Activated T-helper 2 cell treated with anti-CD3 and anti-CD28 coated beads, Interferon-gamma antibody, Interleukin-2, Interleukin-4, amounts not matched to agents 10 μg/mL and 5 μg/mL and 100 μg/mL, durations not matched to agents 14 hours and 24 hours and 36 hours (primary cell): ENCODE results near the gene BBLN. TPM values are rescaled to one million over a fixed set of nuclear protein-coding genes. Genes with fewer than 3 reads are reported as not detected.

Source experiments
- DNase-seq: peaks from one replicate; pipeline ENCODE4 v3.0.0; 2021; ENCODE audit warnings: low spot score
- H3K27ac Mint-ChIP-seq: one replicate; pipeline ENCODE4 v1.8.0; 2021; ENCODE audit warnings: mixed read lengths
- H3K27me3 Mint-ChIP-seq: one replicate; pipeline ENCODE4 v1.8.0; 2021; ENCODE audit warnings: low read depth, mixed read lengths
- H3K36me3 Mint-ChIP-seq: one replicate; pipeline ENCODE4 v1.8.0; 2021; ENCODE audit warnings: low read depth, mixed read lengths
- H3K4me1 Mint-ChIP-seq: one replicate; pipeline ENCODE4 v1.8.0; 2021; ENCODE audit warnings: low read depth, mixed read lengths
- H3K4me3 Mint-ChIP-seq: one replicate; pipeline ENCODE4 v1.8.0; 2021; ENCODE audit warnings: low read depth, mild to moderate bottlenecking, moderate library complexity, mixed read lengths
- H3K9me3 Mint-ChIP-seq: one replicate; pipeline ENCODE4 v1.8.0; 2021; ENCODE audit warnings: mixed read lengths
- intact Hi-C: fragments of 100-400 bp; cut with micrococcal nuclease; formaldehyde crosslinking; loops from one replicate; pipeline ENCODE4 v1.15.1; 2023
- total RNA-seq: library from RNA; stranded (reverse); gene quantifications from 2 replicates; pipeline ENCODE4 v1.2.3, GENCODE V29; 2022

BBLN gene
- total RNA-seq, 1 donor from 2014 or later, result 103 TPM

DNA sequence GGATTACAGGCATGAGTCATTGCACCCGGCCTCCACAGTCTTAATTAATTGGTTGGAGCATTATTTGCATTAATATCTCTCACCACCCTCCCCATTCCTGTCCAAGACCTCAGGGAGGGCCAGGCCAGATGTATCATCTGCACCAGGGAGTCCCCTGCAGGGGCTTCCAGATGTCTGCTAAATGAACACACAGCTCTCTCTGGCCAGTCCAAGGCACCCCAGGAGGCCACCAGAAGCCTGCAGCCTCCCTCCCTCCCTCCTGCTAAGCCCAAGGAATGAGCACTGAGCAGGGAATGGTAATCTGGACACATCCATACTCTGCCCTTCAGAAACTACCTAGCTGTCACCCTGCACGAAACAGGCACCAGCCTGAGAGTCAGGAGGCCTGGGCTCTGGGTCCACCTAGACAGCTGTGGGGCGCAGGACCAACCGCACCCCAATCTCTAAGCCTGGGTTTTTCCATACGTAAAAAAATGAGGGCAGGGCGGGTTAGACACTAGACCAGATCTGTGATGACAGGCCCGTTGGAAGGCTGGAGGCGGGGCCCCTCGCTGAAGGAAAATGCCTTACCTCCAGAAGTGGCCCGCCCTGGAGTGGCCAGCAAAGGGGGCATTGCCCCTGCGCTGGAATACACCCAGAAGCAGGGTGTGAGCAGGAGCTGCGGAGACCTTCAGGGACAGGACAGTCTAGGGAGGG is 23.0 kb downstream of the BBLN start:
- no peak for DNase-seq
- Mint-ChIP-seq H3K27me3 (no peaks in the 10 kb centered on the region), H3K27ac (no peak overlapping the region), H3K36me3 (peaks cover 72% of the 10 kb centered on the region), H3K9me3 (peaks cover 5% of the 10 kb centered on the region), H3K4me3 (no peak overlapping the region), H3K4me1 (peaks cover 18% of the 10 kb centered on the region)
- intact Hi-C loops, result no loop called here

DNA sequence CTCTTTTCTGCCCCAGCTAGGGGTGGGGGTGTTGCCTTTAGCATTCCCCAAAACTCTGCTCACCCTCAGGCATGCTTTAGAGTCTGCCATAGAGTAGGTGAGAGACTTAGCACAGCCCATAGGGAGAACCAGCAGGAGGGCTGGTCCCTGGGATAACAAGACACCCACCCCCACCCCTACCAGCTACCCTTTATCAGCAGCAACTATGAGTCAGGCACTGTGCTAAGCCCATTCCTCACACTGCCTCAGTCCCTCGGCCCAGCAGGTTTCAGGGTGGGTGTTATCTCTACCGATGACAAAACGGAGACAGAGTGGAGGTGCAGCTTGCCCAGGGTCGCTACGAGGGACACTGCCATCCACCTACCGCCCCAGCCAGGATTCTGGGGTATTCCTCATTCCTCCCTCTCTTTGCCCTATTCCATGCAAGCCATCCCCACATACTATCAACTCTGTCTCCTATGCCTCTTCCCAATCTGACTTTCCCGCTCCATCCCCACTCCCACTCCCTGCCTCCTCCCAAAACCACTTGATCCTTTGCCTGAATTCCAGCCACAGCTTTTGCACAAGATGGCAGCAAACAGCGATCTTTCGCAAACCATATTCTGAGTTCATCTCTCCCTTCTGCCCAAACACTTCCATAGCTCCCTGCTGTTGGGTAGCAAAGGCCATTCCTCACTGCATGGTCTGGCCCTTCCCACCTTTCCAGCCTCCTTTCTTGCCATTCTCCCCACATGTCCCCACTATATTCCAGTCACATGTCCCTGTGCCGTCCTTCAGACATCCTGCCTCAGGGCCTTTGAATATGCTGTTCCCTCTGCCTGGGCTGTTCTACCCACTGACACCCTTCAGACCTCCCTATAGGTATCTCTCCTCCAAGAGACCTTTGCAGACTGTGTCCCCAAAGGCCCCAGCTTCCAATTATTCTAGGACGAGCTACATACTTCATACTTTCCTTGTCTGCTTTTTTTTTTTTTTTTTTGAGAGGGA is 26.2 kb downstream of the BBLN start:
- peak overlapping the region; percentile 56 for H3K27ac Mint-ChIP-seq
- no peaks in the 10 kb centered on the region for H3K9me3 Mint-ChIP-seq
- H3K4me1 Mint-ChIP-seq, result peaks cover 37% of the 10 kb centered on the region
- no peaks in the 10 kb centered on the region for H3K27me3 Mint-ChIP-seq
- intact Hi-C loops, result no loop called here
- H3K36me3 Mint-ChIP-seq, result peaks cover 62% of the 10 kb centered on the region
- DNase-seq, result no peak
- H3K4me3 Mint-ChIP-seq, result no peak overlapping the region

DNA sequence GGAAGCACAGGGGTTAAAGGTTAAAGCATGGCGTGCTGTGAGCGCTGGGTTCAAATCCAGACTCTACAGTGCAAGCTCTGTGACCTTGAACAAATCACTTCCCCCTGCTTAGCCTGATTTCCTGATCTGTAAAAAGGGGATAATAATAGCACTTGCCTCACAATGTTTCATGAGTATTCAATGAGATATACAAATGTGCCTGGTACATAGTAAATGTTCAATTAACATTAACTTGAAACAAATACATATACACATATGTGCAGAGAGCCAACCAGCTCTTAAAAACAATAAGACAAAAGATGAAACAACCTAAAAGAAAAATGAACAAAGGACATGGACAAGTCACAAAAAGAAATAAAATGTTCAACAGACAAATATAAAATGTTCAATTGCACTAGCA is 27.3 kb downstream of the BBLN start:
- Mint-ChIP-seq H3K4me1 (peaks cover 40% of the 10 kb centered on the region), H3K36me3 (peaks cover 52% of the 10 kb centered on the region), H3K9me3 (no peaks in the 10 kb centered on the region), H3K4me3 (no peak overlapping the region), H3K27ac (no peak overlapping the region), H3K27me3 (no peaks in the 10 kb centered on the region)
- DNase-seq, result no peak
- intact Hi-C loops, result no loop called here

DNA sequence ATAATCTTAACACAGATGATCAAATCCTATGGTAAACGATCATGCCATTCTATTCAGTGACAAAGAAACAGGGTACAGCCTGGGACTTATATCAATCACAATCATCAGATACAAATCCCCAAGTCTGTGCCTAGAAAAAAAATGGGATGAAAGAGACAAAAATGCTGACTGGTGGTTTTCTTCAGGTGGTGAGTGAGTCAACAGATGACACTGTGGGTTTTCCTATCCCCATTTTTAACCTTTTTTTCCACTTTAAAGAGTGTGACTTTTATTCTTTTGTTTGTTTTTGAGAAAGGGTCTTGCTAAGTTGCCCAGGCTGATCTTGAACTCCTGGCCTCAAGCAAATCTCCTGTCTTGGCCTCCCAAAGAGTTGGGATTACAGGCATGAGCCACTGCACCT is 28.1 kb downstream of the BBLN start:
- Mint-ChIP-seq H3K27ac (no peak overlapping the region), H3K36me3 (peaks cover 46% of the 10 kb centered on the region), H3K27me3 (no peaks in the 10 kb centered on the region), H3K4me3 (no peak overlapping the region), H3K4me1 (peaks cover 43% of the 10 kb centered on the region), H3K9me3 (no peaks in the 10 kb centered on the region)
- no peak for DNase-seq
- intact Hi-C loops, result no loop called here

DNA sequence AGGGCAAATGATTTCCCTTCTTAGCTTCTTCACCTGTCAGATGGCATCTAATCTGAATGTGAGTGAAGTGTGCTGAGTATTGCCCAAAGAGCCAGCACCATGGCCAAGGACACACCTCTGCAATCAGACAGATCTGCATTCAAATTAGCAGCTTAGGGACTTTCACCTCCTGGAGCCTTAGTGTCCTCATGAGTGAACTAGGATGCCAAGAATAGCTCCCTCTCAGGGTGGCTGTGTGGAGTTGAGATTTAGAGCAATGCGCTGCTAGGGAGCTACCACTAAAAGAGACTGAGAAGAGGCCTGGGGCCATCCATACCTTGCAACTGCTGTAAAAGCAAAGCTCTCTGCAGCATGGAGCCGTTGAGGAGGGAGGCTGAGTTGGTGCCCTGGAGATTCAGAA is 29.9 kb downstream of the BBLN start:
- H3K36me3 Mint-ChIP-seq, result peaks cover 36% of the 10 kb centered on the region
- no peaks in the 10 kb centered on the region for H3K27me3 Mint-ChIP-seq
- peak overlapping the region; percentile 78 for H3K27ac Mint-ChIP-seq
- intact Hi-C loops, result loop anchor here (5.0 kb wide), 2 partner anchors 87 to 152 kb away; partner anchors contain the start of genes GOLGA2, SLC27A4 and SWI5
- peaks cover 38% of the 10 kb centered on the region for H3K4me1 Mint-ChIP-seq
- H3K4me3 Mint-ChIP-seq, result peak overlapping the region; percentile 94
- no peaks in the 10 kb centered on the region for H3K9me3 Mint-ChIP-seq
- DNase-seq, result no peak

DNA sequence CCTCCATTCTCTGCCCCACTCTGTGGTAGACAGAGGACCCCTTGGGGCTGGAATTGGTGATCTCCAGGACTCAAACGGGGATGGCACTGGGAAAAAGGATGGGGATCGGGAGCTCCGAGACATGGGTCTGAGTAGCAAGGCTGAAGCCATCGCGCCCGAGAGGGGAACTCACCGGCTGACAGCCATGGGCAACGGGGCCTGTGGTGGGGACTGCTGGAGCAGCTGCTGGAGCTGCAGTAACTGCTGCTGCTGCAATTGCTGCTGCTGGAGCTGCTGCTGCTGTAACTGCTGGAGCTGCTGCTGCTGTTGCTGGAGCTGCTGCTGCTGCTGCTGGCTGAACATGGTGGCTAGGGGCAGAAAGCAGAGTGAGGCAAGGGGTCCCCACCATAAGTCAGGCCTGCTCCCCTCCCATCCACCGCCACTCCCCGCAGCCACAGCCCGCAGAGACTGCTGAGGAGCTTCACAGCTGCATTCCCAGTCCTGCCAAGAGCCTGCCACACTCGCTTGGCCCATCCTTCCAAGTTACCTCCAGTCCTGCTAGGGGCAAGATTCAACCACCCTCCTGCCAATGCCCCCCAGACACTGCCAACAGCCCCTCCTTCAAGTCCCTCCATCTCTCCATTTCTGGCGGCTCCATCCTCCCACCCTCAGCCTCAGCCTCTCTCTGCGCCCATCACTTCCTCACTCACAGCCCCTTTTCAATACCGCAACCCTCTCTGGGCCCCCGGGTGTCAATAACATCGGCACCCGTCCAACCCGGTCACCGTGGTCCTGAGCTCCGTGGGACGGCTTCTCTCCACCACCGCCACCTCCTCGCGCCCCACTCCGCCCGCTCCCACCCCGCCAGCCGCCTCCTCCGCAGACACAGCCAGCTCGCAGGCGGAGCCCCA is 30.7 kb downstream of the BBLN start:
- intact Hi-C loops, result loop anchor here (5.0 kb wide), 2 partner anchors 87 to 152 kb away; partner anchors contain the start of genes GOLGA2, SLC27A4 and SWI5
- H3K9me3 Mint-ChIP-seq, result no peaks in the 10 kb centered on the region
- peak overlapping the region; percentile 94 for H3K4me3 Mint-ChIP-seq
- H3K27ac Mint-ChIP-seq, result peak overlapping the region; percentile 83
- DNase-seq, result no peak
- peaks cover 38% of the 10 kb centered on the region for H3K4me1 Mint-ChIP-seq
- no peaks in the 10 kb centered on the region for H3K27me3 Mint-ChIP-seq
- H3K36me3 Mint-ChIP-seq, result peaks cover 32% of the 10 kb centered on the region

DNA sequence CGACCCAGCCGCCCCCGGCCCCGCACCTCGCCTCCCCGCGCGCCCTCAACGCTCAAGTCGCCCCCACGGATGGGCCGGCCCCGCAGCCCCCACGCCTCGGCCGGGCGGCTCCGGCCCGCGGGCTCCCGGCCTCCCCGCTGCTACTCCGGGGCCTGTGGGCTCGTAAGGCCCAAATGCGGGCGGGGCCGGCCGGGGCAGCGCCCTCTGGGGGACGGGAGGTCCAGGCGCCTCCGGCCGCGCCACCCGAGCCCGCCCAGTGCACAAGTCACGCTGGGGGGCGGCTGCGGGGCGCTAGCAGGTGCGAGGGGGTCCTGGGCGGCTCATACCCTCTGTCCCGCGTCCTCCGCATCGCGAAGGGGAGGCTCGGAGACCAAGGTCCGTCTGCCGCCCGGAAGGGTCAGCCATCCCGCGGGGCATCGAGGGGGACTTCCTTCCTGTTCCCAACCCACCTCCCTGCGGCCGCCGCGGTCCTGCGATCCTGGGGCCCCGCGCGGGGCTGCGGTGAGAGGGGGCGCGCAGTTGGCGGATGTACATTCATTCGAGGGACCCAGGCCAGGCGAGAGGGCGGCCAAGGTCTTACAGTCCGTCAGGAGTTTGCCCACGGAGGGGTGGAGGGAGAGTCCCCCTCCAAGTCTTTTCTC is 31.5 kb downstream of the BBLN start, which contains the start of gene CIZ1:
CIZ1 (minus strand) TSS at position 167 of the 641 bp plus-strand sequence. CDS start 715 bp downstream, outside the sequence.
- Mint-ChIP-seq H3K4me1 (peaks cover 33% of the 10 kb centered on the region), H3K9me3 (no peaks in the 10 kb centered on the region), H3K27ac (peak within 1 kb of the TSS; percentile 83), H3K36me3 (peaks cover 27% of the 10 kb centered on the region), H3K27me3 (no peaks in the 10 kb centered on the region), H3K4me3 (peak within 1 kb of the TSS; percentile 94)
- peak; percentile 69 for DNase-seq
- intact Hi-C loops, result loop anchor here (5.0 kb wide), 2 partner anchors 86 to 151 kb away; partner anchors contain the start of genes GOLGA2, SLC27A4 and SWI5

DNA sequence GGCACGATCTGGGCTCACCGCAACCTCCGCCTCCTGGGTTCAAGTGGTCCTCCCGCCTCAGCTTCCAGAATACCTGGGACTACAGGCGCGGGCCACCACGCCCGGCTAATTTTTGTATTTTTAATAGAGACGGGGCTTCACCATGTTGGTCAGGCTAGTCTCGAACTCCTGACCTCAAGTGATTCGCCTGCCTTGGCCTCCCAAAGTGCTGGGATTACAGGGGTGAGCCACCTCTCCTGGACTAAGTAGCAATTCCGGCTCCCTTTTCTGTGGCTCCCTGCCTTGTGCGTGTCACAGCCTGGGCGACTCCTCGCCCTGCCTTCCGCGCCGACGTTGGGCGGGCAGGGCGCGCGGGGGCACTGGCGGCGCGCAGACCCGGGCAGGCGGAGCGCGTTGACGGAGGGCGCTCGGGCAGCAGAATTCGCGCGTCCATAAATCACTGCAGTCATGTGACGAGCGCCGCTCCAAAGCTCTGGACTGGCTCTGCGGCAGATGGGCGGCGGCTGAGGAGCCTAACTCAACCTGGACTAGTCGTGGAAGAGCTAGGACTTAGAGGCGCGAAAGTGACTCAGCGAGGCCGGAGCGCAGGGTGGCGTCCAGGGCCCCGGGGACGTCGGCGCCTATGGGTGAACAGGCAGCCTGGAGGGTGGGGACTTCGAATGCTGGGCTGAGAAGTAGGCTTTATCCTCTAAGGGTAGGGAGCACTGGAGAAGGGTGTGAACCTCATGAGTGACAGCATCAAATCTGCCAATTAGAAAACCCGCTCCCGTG is 32.7 kb downstream of the BBLN start:
- no peaks in the 10 kb centered on the region for H3K27me3 Mint-ChIP-seq
- H3K9me3 Mint-ChIP-seq, result no peaks in the 10 kb centered on the region
- peaks cover 29% of the 10 kb centered on the region for H3K4me1 Mint-ChIP-seq
- H3K36me3 Mint-ChIP-seq, result peaks cover 21% of the 10 kb centered on the region
- DNase-seq, result peak; percentile 42
- intact Hi-C loops, result loop anchor here (5.0 kb wide), 2 partner anchors 85 to 150 kb away; partner anchors contain the start of genes GOLGA2, SLC27A4 and SWI5
- H3K4me3 Mint-ChIP-seq, result peak overlapping the region; percentile 62
- H3K27ac Mint-ChIP-seq, result no peak overlapping the region

DNA sequence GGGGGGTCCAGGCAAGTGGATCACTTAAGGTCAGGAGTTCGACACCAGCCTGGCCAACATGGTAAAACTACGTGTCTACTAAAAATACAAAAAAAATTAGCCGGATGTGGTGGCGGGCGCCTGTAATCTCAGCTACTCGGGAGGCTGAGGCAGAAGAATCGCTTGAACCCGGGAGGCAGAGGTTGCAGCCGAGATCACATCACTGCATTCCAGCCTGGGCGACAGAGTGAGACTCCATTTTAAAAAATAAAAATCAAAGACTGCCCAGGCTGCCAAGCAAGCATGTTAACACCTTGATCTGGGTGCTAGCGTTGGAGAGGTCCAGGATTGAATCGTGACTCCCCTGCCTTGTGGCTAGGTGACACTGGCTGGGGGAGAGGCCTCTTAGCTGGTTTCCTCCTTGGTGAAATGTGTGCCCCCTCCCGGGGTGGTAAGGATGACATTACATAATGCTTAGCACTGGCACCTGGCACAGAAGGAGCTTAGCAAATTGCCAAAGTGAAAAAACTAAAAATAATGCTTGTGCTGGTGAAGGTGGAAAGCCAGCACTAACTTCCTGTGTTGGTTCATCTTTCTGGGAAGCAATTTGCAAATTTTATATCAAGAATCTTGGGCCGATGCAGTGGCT is 33.5 kb downstream of the BBLN start:
- intact Hi-C loops, result loop anchor here (5.0 kb wide), 2 partner anchors 84 to 149 kb away; partner anchors contain the start of genes GOLGA2, SLC27A4 and SWI5
- Mint-ChIP-seq H3K36me3 (peaks cover 16% of the 10 kb centered on the region), H3K27me3 (no peaks in the 10 kb centered on the region), H3K27ac (no peak overlapping the region), H3K4me1 (peaks cover 23% of the 10 kb centered on the region), H3K4me3 (no peak overlapping the region), H3K9me3 (no peaks in the 10 kb centered on the region)
- DNase-seq, result no peak

DNA sequence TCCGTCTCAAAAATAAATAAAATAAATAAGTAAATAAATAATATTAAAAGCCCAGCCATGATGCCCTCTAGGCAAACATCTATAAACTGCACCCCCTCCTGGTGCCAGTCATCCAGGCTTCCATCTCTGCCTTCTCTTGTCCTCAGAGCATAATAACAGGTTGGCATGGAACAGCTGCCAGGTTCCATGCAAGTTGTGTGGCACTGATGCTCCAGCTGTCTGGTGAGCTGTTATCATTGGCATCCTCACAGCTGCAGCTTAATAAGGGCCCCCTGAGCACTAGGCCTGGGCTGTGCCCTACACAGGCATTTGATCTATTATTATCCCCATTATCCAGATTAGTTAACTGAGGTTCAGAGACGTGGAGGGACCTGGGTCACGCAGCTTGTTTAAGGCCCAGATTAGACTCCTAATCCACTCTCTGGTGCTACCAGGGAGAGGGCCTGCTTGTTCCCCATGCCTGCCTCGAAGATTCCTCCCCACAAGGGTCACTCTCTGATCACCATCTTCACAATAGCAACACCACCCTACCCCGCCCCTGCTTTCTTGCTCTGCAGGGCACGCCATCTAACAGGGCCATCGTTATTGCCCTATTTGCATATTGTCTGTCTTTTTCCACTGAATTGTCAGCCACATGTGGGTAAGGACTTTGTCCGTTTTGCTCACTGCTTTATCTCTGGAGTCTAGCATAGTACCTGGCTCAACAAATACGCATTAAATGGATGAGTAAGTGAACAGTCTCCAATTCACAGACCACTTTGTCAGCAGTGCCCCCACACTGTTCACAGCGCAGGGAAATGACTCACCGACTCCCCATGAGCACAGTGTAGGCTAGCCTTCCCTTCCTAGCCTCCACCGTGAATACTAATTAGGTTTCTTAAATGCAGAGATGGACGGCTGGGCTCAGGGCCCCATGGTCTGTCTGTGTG is 41.6 kb downstream of the BBLN start:
- Mint-ChIP-seq H3K27ac (peak overlapping the region; percentile 28), H3K9me3 (no peaks in the 10 kb centered on the region), H3K36me3 (no peaks in the 10 kb centered on the region), H3K4me3 (no peak overlapping the region), H3K27me3 (peaks cover 22% of the 10 kb centered on the region), H3K4me1 (peaks cover 15% of the 10 kb centered on the region)
- intact Hi-C loops, result no loop called here
- DNase-seq, result no peak
